Endodermal cell (in vitro differentiated cells): ENCODE data around the gene CD46. TPM values are rescaled to one million over a fixed set of nuclear protein-coding genes. Genes with fewer than 3 reads are reported as not detected.
A peak's percentile ranks its signal among the peaks of the same experiment; 100 is the strongest.

Source experiments
- DNase-seq: peaks from one replicate; pipeline ENCODE4 v3.0.0-alpha.2; 2017
- H3K27ac ChIP-seq: 2 replicates; pipeline ENCODE4 v1.5.1; 2013; ENCODE audit warnings: mild to moderate bottlenecking, low read depth, low read length, moderate library complexity
- H3K27me3 ChIP-seq: 2 replicates; pipeline ENCODE4 v1.6.1; 2013; ENCODE audit warnings: mild to moderate bottlenecking, low read length, moderate library complexity; ENCODE audit not compliant: insufficient read depth, control insufficient read depth, poor library complexity, severe bottlenecking
- H3K36me3 ChIP-seq: 2 replicates; pipeline ENCODE4 v1.7.0; 2013; ENCODE audit warnings: mild to moderate bottlenecking, low read length, moderate library complexity; ENCODE audit not compliant: control insufficient read depth, insufficient read depth
- H3K4me1 ChIP-seq: one replicate; pipeline ENCODE4 v1.7.0; 2013; ENCODE audit warnings: low read length; ENCODE audit not compliant: control insufficient read depth, insufficient read depth
- H3K4me3 ChIP-seq: 2 replicates; pipeline ENCODE4 v1.5.1; 2013; ENCODE audit warnings: mild to moderate bottlenecking, low read length, moderate library complexity
- H3K9ac ChIP-seq: 2 replicates; pipeline ENCODE4 v1.6.1; 2013; ENCODE audit warnings: mild to moderate bottlenecking, low read length, moderate library complexity; ENCODE audit not compliant: poor library complexity, severe bottlenecking; ENCODE audit errors: extremely low read depth
- H3K9me3 ChIP-seq: 2 replicates; pipeline ENCODE4 v1.6.1; 2013; ENCODE audit warnings: mild to moderate bottlenecking, low read length, moderate library complexity; ENCODE audit not compliant: control insufficient read depth
- H3K27ac Mint-ChIP-seq: 2 replicates; pipeline ENCODE4 v1.8.0; 2020; ENCODE audit warnings: mixed read lengths
- H3K27me3 Mint-ChIP-seq: 2 replicates; pipeline ENCODE4 v1.8.0; 2021; ENCODE audit warnings: mild to moderate bottlenecking, mixed read lengths; ENCODE audit not compliant: insufficient read depth
- H3K36me3 Mint-ChIP-seq: 2 replicates; pipeline ENCODE4 v1.8.0; 2020; ENCODE audit warnings: low read depth, mixed read lengths
- H3K4me1 Mint-ChIP-seq: 2 replicates; pipeline ENCODE4 v1.8.0; 2020; ENCODE audit warnings: mixed read lengths
- H3K4me3 Mint-ChIP-seq: 2 replicates; pipeline ENCODE4 v1.8.0; 2020; ENCODE audit warnings: mild to moderate bottlenecking, moderate library complexity, mixed read lengths
- H3K9me3 Mint-ChIP-seq: 2 replicates; pipeline ENCODE4 v1.8.0; 2020; ENCODE audit warnings: mild to moderate bottlenecking, mixed read lengths
- WGBS, 2 experiments: methylation state at CpG; one replicate each; pipeline versions ENCODE4 v1.1.5 to v1.1.7; 2013; ENCODE audit warnings: missing lambda C conversion rate in 2 of 2, mixed read lengths in 1 of 2; ENCODE audit not compliant: insufficient coverage in 1 of 2, insufficient read length in 1 of 2; 5-methylcytosine and 5-hydroxymethylcytosine counted together
- total RNA-seq, 2 donors: library from RNA; stranded (reverse); fragmentation: NEBNext Ultra II Directional in 1 of 2; extraction: Animal tissue kit (Norgen Biotek cat#: 25700) in 1 of 2; gene quantifications; 2 replicates in 1 of 2; 3 replicates in 1 of 2; pipeline ENCODE4 v1.2.1, GENCODE V29; 2021
- TF ChIP-seq, protein P1 (sequence below): fragments of 200-600 bp; sonication (generic); conservative IDR thresholded peaks from 2 replicates; pipeline ENCODE4 v1.5.0; 2021; ENCODE audit warnings: antibody characterized with exemption, mild to moderate bottlenecking

CD46 gene
- total RNA-seq, 2 donors from 2014 or later: 132 to 135 TPM

DNA sequence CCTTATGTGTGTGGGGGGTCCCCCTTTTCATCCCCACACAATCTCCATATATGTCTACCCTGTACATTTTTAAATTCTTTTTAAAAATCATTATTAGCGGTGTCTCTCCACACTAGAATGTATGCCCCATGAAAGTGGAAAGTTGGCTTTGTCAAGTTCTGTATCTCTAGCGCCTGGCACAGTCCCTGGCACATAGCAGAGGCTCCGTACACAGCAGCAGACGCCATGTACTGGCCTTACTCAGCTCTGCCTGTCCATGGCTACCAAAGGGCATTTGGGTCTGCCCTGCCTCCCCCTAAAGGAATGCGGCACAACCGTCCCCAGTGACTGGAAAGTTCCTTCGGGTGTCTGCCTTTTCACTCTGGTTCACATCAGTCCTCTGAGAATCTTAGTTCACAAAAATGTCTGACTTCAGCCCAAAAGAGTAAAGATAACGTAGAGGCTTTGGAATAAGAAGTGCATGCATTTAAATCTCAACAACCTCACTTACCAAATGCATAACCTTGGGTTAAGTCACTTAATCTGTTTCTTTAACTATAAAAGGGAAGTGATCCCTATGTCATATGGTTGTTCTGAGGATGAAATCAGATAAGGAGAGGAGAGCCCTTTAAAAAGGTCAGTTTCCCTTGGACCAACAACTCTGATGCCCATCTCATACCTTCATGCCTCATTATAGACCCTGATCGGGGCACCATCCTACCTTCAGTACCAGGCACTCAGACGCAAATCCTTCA is 61.1 kb downstream of the CD46 start:
- H3K4me3 Mint-ChIP-seq: no peak overlapping the region
- Histone ChIP-seq H3K27ac (no peak overlapping the region), H3K4me3 (no peak overlapping the region), H3K9me3 (no peaks in the 10 kb centered on the region), H3K27me3 (no peaks in the 10 kb centered on the region), H3K36me3 (no peaks in the 10 kb centered on the region), H3K9ac (no peak overlapping the region), H3K4me1 (no peaks in the 10 kb centered on the region)
- H3K9me3 Mint-ChIP-seq: no peaks in the 10 kb centered on the region
- no peak overlapping the region for H3K27ac Mint-ChIP-seq
- H3K27me3 Mint-ChIP-seq: peaks cover 1% of the 10 kb centered on the region
- TF ChIP-seq, protein P1, sequence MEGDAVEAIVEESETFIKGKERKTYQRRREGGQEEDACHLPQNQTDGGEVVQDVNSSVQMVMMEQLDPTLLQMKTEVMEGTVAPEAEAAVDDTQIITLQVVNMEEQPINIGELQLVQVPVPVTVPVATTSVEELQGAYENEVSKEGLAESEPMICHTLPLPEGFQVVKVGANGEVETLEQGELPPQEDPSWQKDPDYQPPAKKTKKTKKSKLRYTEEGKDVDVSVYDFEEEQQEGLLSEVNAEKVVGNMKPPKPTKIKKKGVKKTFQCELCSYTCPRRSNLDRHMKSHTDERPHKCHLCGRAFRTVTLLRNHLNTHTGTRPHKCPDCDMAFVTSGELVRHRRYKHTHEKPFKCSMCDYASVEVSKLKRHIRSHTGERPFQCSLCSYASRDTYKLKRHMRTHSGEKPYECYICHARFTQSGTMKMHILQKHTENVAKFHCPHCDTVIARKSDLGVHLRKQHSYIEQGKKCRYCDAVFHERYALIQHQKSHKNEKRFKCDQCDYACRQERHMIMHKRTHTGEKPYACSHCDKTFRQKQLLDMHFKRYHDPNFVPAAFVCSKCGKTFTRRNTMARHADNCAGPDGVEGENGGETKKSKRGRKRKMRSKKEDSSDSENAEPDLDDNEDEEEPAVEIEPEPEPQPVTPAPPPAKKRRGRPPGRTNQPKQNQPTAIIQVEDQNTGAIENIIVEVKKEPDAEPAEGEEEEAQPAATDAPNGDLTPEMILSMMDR: no peak
- no peaks in the 10 kb centered on the region for H3K36me3 Mint-ChIP-seq
- peaks cover 2% of the 10 kb centered on the region for H3K4me1 Mint-ChIP-seq
- peak; percentile 21 for DNase-seq
- 82 to 93% methylated on average over 6 to 10 of the region's 10 CpGs for WGBS, 2 experiments

DNA sequence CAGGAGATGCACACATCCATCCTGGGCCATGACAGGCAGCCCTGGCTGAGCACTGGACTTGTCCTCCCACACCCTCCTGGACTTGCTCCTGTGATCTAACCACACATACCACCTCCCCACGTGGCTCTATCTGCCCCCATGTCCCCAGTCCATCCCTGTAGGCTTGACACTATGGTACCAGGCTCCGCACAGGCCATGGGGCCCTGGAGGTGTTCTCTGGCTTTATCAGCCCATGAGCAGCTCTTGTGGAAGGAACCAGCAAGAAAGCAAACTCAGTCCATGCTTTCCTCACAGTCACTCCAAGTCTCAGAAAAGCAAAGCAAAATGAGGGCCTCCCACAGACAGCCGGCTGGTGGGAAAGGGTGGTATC is 61.6 kb downstream of the CD46 start:
- Histone ChIP-seq H3K27ac (no peak overlapping the region), H3K4me1 (no peaks in the 10 kb centered on the region), H3K9ac (no peak overlapping the region), H3K36me3 (no peaks in the 10 kb centered on the region), H3K9me3 (no peaks in the 10 kb centered on the region), H3K27me3 (no peaks in the 10 kb centered on the region), H3K4me3 (no peak overlapping the region)
- peak; percentile 31 for DNase-seq
- no peaks in the 10 kb centered on the region for H3K9me3 Mint-ChIP-seq
- WGBS, 2 experiments: 86 to 100% methylated on average over 1 to 3 of the region's 3 CpGs
- H3K27me3 Mint-ChIP-seq: peaks cover 1% of the 10 kb centered on the region
- no peaks in the 10 kb centered on the region for H3K36me3 Mint-ChIP-seq
- peaks cover 2% of the 10 kb centered on the region for H3K4me1 Mint-ChIP-seq
- no peak overlapping the region for H3K4me3 Mint-ChIP-seq
- TF ChIP-seq, protein P1: no peak
- no peak overlapping the region for H3K27ac Mint-ChIP-seq

DNA sequence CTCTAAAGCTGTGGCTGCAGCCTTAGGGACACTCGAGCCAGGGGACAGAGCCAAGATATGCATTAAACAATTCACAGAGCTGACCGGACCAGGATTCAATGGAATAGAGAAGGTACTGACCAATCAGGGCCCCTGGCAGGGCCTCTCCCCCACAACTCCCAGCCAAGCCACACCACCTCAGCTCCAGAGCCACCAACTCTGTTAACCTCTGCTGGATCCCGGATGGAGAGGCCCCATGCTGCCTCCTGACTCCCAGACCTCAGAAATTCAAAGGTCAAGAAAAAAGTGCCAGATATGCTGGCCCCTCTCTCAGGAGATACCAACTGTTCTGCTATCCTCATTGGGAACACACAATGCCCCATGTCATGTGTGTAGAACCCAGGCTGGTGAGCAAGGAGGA is 62.1 kb downstream of the CD46 start:
- no peak overlapping the region for H3K27ac ChIP-seq
- no peak overlapping the region for H3K27ac Mint-ChIP-seq
- TF ChIP-seq, protein P1: no peak
- no peaks in the 10 kb centered on the region for H3K27me3 ChIP-seq
- no peaks in the 10 kb centered on the region for H3K36me3 ChIP-seq
- peak; percentile 29 for DNase-seq
- H3K9me3 ChIP-seq: no peaks in the 10 kb centered on the region
- H3K4me3 Mint-ChIP-seq: no peak overlapping the region
- peaks cover 2% of the 10 kb centered on the region for H3K4me1 Mint-ChIP-seq
- 84 to 100% methylated on average over 2 to 3 of the region's 3 CpGs for WGBS, 2 experiments
- no peaks in the 10 kb centered on the region for H3K9me3 Mint-ChIP-seq
- no peak overlapping the region for H3K9ac ChIP-seq
- H3K27me3 Mint-ChIP-seq: peaks cover 1% of the 10 kb centered on the region
- H3K4me1 ChIP-seq: no peaks in the 10 kb centered on the region
- H3K36me3 Mint-ChIP-seq: no peaks in the 10 kb centered on the region
- H3K4me3 ChIP-seq: no peak overlapping the region
